Left renal pelvis (tissue), 4 donors: ENCODE measurements around the gene YPEL1. TPM values are rescaled to one million over a fixed set of nuclear protein-coding genes. Genes with fewer than 3 reads are reported as not detected.
"Not testable (repeated sequence)": the region's sequence is repeated elsewhere in the genome, so short reads cannot be mapped to it uniquely, and the experiment has no call there.

Experiments used
- DNase-seq, 4 donors: peaks; one replicate each; pipeline ENCODE4 v3.0.0-alpha.2; 2013; ENCODE audit warnings: low read depth in 4 of 4, low spot score in 3 of 4
- polyA plus RNA-seq, 4 donors: library from polyadenylated mRNA; unstranded; fragments of 120-200 nt; gene quantifications; one replicate each; pipeline ENCODE4 v1.2.1, GENCODE V29; 2013; ENCODE audit not compliant: insufficient read length in 4 of 4

Gene YPEL1
- polyA plus RNA-seq, 4 donors: 11.8 to 20.9 (median 17.6) TPM

- no peak for DNase-seq
Measured at GRCh38 chr22:21702094-21702493, 33.5 kb downstream of the YPEL1 start.

GRCh38 chr22:21701384-21701971 is 34.1 kb downstream of the YPEL1 start:
- no peak for DNase-seq

GRCh38 chr22:21700822-21701221 is 34.8 kb downstream of the YPEL1 start:
- DNase-seq: no peak

- no peak for DNase-seq
Measured at GRCh38 chr22:21699643-21700042, 36.0 kb downstream of the YPEL1 start.

GRCh38 chr22:21698430-21699329 is 36.9 kb downstream of the YPEL1 start:
- peak in 1 of 4 donors; percentile 33 for DNase-seq

- no peak for DNase-seq
Measured at GRCh38 chr22:21697880-21698279, 37.7 kb downstream of the YPEL1 start.

GRCh38 chr22:21697021-21697771 is 38.4 kb downstream of the YPEL1 start:
- no peak for DNase-seq

GRCh38 chr22:21696115-21696514 is 39.5 kb downstream of the YPEL1 start:
- DNase-seq: no peak

- DNase-seq: no peak
Measured at GRCh38 chr22:21695430-21696085, 40.0 kb downstream of the YPEL1 start.

- DNase-seq: no peak
Measured at GRCh38 chr22:21694795-21695429, 40.7 kb downstream of the YPEL1 start.

- DNase-seq: no peak
Measured at GRCh38 chr22:21694394-21694793, 41.2 kb downstream of the YPEL1 start.

- no peak for DNase-seq
Measured at GRCh38 chr22:21693999-21694341, 41.6 kb downstream of the YPEL1 start.

- DNase-seq: no peak
Measured at GRCh38 chr22:21693333-21693998, 42.1 kb downstream of the YPEL1 start.

GRCh38 chr22:21692856-21693255 is 42.7 kb downstream of the YPEL1 start:
- not testable (repeated sequence) for DNase-seq

- DNase-seq: no peak
Measured at GRCh38 chr22:21691816-21692215, 43.8 kb downstream of the YPEL1 start.

GRCh38 chr22:21690401-21690801 is 45.2 kb downstream of the YPEL1 start:
- no peak for DNase-seq

GRCh38 chr22:21688706-21689381 is 46.8 kb downstream of the YPEL1 start:
- DNase-seq: no peak

- DNase-seq: no peak
Measured at GRCh38 chr22:21688341-21688705, 47.3 kb downstream of the YPEL1 start.

- DNase-seq: no peak
Measured at GRCh38 chr22:21687685-21688259, 47.8 kb downstream of the YPEL1 start.
